C4-2B (cell line): ENCODE measurements around the gene NMNAT2.
"Not testable (repeated sequence)": the region's sequence is repeated elsewhere in the genome, so short reads cannot be mapped to it uniquely, and the experiment has no call there.

Experiments used
- H3K27ac ChIP-seq: fragments of 450-650 bp; 2 replicates; pipeline ENCODE4 v1.5.1; 2017
- CTCF ChIP-seq: fragments of 450-650 bp; conservative IDR thresholded peaks from 2 replicates; pipeline ENCODE4 v1.5.1; 2017; ENCODE audit warnings: mild to moderate bottlenecking
- ZFX ChIP-seq: fragments of 450-650 bp; IDR thresholded peaks from 2 replicates; pipeline ENCODE4 v1.6.1; 2017

NMNAT2 gene

DNA sequence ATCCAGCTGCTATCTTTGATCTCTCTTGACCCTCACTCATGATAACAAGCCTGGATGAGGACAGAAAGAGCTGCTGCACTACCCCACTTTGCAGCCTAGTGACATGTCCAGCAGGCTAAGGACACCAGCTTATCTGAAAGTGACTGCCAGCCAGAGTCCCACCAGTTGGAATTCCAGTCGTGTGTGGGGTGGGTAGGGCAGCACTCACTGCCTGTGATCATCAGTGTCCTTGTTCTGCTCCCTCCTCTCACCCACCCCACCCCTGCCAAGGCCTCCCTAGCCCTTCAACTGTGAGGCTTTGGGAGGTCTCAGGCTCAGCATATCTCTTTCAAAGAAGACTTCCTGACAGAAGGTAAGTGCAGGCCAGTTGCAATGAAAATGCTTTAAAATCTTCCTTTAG is 15.5 kb upstream of the NMNAT2 start:
- no peak overlapping the region for H3K27ac ChIP-seq
- TF ChIP-seq CTCF: no peak
- no peak for TF ChIP-seq ZFX

- TF ChIP-seq CTCF (no peak), ZFX (no peak)
- H3K27ac ChIP-seq: no peak overlapping the region
These were observed 14.3 kb upstream of the NMNAT2 start for GRCh38 chr1:183432548-183432875.

DNA sequence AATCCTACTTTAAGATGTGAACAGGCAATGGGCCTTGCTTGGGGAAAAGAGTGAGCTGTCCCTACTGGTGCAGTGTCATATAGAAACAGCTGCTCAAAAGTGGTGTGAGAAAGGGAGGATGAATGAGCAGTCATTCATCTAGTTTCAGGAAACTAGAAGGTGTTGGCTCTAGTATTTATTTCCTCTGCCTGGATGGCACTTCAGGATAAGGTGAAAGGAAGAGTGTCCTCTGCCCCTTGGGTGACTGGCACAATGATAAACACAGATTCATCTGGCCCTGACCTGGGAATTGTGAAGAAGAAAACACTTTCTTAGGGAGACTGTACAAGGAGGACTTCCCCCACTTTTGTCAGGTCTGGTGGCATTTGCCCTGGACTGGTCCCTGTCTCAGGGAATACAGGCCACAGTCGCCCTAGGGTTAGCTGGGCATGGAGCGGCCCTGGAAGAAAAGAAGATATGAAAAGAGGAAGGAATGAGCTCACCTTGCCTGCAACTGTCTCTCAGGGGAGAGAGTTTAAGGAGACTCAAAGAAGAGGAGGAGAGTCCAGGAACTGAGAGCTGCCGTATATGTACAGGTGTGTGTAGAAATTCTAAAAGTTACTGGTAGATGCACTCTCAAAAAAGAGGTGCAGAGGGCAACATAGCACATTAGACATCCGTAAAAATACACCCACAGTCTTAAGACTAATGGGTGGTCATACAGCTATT is 13.8 kb upstream of the NMNAT2 start:
- H3K27ac ChIP-seq: no peak overlapping the region
- TF ChIP-seq CTCF (no peak), ZFX (no peak)

- not testable (repeated sequence) for H3K27ac ChIP-seq
These were observed 9.4 kb upstream of the NMNAT2 start for GRCh38 chr1:183427591-183427990.

- H3K27ac ChIP-seq: no peak overlapping the region
- TF ChIP-seq ZFX (no peak), CTCF (no peak)
These were observed 6.5 kb upstream of the NMNAT2 start for GRCh38 chr1:183424691-183425090.

GRCh38 chr1:183423541-183423940 is 5.4 kb upstream of the NMNAT2 start:
- H3K27ac ChIP-seq: no peak overlapping the region
- TF ChIP-seq CTCF: no peak

DNA sequence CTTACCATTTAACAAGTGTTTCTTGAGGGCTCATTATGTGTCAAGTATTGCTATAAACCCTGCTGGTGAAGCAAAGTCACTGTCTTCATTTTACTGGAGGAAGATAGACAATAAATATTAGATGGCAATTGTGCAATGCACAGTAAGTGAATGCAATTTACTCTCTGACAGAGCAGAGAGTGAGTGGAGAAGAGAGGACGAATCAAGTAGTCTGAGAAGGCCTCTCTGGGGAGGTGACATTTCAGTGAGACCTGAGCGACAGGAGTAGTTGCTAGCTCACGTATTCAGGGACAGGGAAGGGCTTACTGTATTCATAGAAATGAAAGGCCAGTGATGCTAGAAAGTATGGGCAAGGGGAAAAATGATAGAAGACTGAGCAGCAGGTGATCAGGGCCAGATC is 1.2 kb upstream of the NMNAT2 start:
- no peak for TF ChIP-seq ZFX
- no peak for TF ChIP-seq CTCF
- no peak overlapping the region for H3K27ac ChIP-seq

- H3K27ac ChIP-seq: no peak overlapping the region
- TF ChIP-seq ZFX (no peak), CTCF (no peak)
These were observed 516 bp upstream of the NMNAT2 start for GRCh38 chr1:183418696-183419095.
